Adrenal gland (tissue), 12 donors: ENCODE data around the gene GOLGA5. TPM values are rescaled to one million over a fixed set of nuclear protein-coding genes. Genes with fewer than 3 reads are reported as not detected.
A peak's percentile ranks its signal among the peaks of the same experiment; 100 is the strongest.
"Not testable (repeated sequence)": the region's sequence is repeated elsewhere in the genome, so short reads cannot be mapped to it uniquely, and the experiment has no call there.

Experiments
- DNase-seq, 7 donors: peaks; one replicate each; pipeline ENCODE4 v3.0.0-alpha.2; 2019 to 2020
- H3K27ac ChIP-seq, 5 donors: fragments of 200-600 bp; sonication (generic) in 4 of 5; 1 replicate in 3 of 5; 2 replicates in 2 of 5; pipeline versions ENCODE4 v1.5.1 to v1.8.0; 2016 to 2020; ENCODE audit warnings: mild to moderate bottlenecking in 1 of 5
- H3K27me3 ChIP-seq: fragments of 200-600 bp; 2 replicates; pipeline ENCODE4 v1.8.0; 2021
- H3K36me3 ChIP-seq, 2 donors: fragments of 200-600 bp; replicated peaks in 1 of 2; 1 replicate in 1 of 2; 2 replicates in 1 of 2; pipeline versions ENCODE4 v1.5.1 to v1.8.0; 2018 to 2022
- H3K4me1 ChIP-seq, 2 donors: fragments of 200-600 bp; replicated peaks in 1 of 2; 1 replicate in 1 of 2; 2 replicates in 1 of 2; pipeline versions ENCODE4 v1.5.1 to v1.8.0; 2018 to 2021
- H3K4me3 ChIP-seq, 4 donors: fragments of 200-600 bp; sonication (generic) in 3 of 4; one replicate each; pipeline ENCODE4 v1.5.1; 2016 to 2018
- H3K9me3 ChIP-seq, 3 donors: fragments of 200-600 bp; sonication (generic) in 1 of 3; replicated peaks in 1 of 3; 1 replicate in 2 of 3; 2 replicates in 1 of 3; pipeline versions ENCODE4 v1.5.1 to v1.8.0; 2016 to 2021
- CTCF ChIP-seq, 6 experiments: fragments of 450-650 bp in 4 of 6; fragments of 200-600 bp in 2 of 6; sonication (generic) in 1 of 6; IDR thresholded peaks; 1 replicate in 5 of 6; 2 replicates in 1 of 6; pipeline versions ENCODE4 v1.5.1 to v1.8.0; 2016 to 2021; ENCODE audit warnings: antibody characterized with exemption in 6 of 6, mild to moderate bottlenecking in 2 of 6, moderate library complexity in 1 of 6
- POLR2A ChIP-seq, 2 donors: fragments of 450-650 bp; IDR thresholded peaks; one replicate each; pipeline ENCODE4 v1.6.1; 2017; ENCODE audit warnings: antibody characterized with exemption in 2 of 2, mild to moderate bottlenecking in 2 of 2, moderate library complexity in 1 of 2
- WGBS, 4 donors: extraction: QIAGEN DNeasy Blood & Tissue Kit in 2 of 4; methylation state at CpG; one replicate each; pipeline versions ENCODE4 v1.1.5 to v1.1.7; 2013 to 2017; 5-methylcytosine and 5-hydroxymethylcytosine counted together
- intact Hi-C, 2 donors: fragments of 100-400 bp; cut with DNase I; formaldehyde crosslinking; loops; one replicate each; pipeline versions ENCODE4 v1.14.1 to v1.15.0; 2022 to 2023
- polyA plus RNA-seq, 3 donors: library from polyadenylated mRNA; stranded (reverse); fragments of 200-250 nt in 2 of 3; fragments of 350-450 nt in 1 of 3; fragmentation: Illumina TruSeq in 1 of 3; extraction: RNeasy Lipid Tissue Mini Kit (QIAGEN cat#74804) in 1 of 3; gene quantifications; one replicate each; pipeline ENCODE4 v1.2.3, GENCODE V29; 2013 to 2014
- total RNA-seq, 9 donors: library from RNA; depleted of rRNA in 4 of 9; stranded (reverse); fragments of >200 nt in 4 of 9; fragments of 120-200 nt in 1 of 9; fragmentation: NEBNext Ultra II Directional in 1 of 9; extraction: Animal tissue kit (Norgen Biotek cat#: 25700) in 1 of 9; gene quantifications; one replicate each; pipeline versions ENCODE4 v1.1.0 to v1.2.4, GENCODE V29; 2013 to 2023
- donor health status: healthy with polysubstance abuse.
- donor health status: Bipolar disorder and iron deficiency.
- donor health status: DM: yes; HTN: yes; CAD: no.
- donor health status: DM: no; HTN: no; CAD: no.
- donor health status: DM: no; HTN: no; CAD: no.
- donor health status: DM: yes; HTN: yes; CAD: no.

The GOLGA5 gene
- total and polyA plus RNA-seq, 12 donors, result 24.6 to 85.1 (median 35.0) TPM

GRCh38 chr14:92759300-92759678, 34.8 kb upstream of the GOLGA5 start:
- no peaks in the 10 kb centered on the region for H3K4me1 ChIP-seq
- peaks cover 4% of the 10 kb centered on the region for H3K27me3 ChIP-seq
- intact Hi-C loops, result no loop called here
- H3K27ac ChIP-seq, result no peak overlapping the region
- DNase-seq, result peak in 1 of 7 donors; percentile 29
- no peaks in the 10 kb centered on the region for H3K36me3 ChIP-seq
- TF ChIP-seq POLR2A (IDR thresholded peaks at IDR 0.05) (no peak), CTCF (IDR thresholded peaks at IDR 0.05) (no peak)
- WGBS, 4 donors, result 62 to 69% (median 65%) methylated on average over 4 of the region's 4 CpGs
- H3K9me3 ChIP-seq, result no peaks in the 10 kb centered on the region
- H3K4me3 ChIP-seq, result no peak overlapping the region

GRCh38 chr14:92759679-92760523, 34.2 kb upstream of the GOLGA5 start:
- intact Hi-C loops, result no loop called here

GRCh38 chr14:92760524-92760805, 33.6 kb upstream of the GOLGA5 start:
- Histone ChIP-seq H3K4me3 (no peak overlapping the region), H3K27me3 (peaks cover 4% of the 10 kb centered on the region), H3K36me3 (no peaks in the 10 kb centered on the region), H3K9me3 (no peaks in the 10 kb centered on the region), H3K4me1 (no peaks in the 10 kb centered on the region), H3K27ac (no peak overlapping the region)
- DNase-seq, result no peak
- TF ChIP-seq POLR2A (IDR thresholded peaks at IDR 0.05), result no peak
- no peak for TF ChIP-seq CTCF (IDR thresholded peaks at IDR 0.05)
- intact Hi-C loops, result no loop called here
- whole genome bisulfite sequencing, 4 donors, result 86 to 92% (median 87%) methylated on average over 7 of the region's 7 CpGs

More at GRCh38 chr14:92759679-92760523, 34.2 kb upstream of the GOLGA5 start:
- Histone ChIP-seq H3K9me3 (no peaks in the 10 kb centered on the region), H3K4me1 (no peaks in the 10 kb centered on the region), H3K27ac (no peak overlapping the region), H3K36me3 (no peaks in the 10 kb centered on the region), H3K4me3 (no peak overlapping the region), H3K27me3 (peaks cover 4% of the 10 kb centered on the region)
- DNase-seq, result no peak
- WGBS, 4 donors, result 85 to 90% (median 88%) methylated on average over 12 of the region's 12 CpGs
- no peak for TF ChIP-seq POLR2A (IDR thresholded peaks at IDR 0.05)
- no peak for TF ChIP-seq CTCF (IDR thresholded peaks at IDR 0.05)

GRCh38 chr14:92763666-92764631, 30.2 kb upstream of the GOLGA5 start:
- 40 to 71% (median 55%) methylated on average over 2 to 4 of the region's 5 CpGs for WGBS, 4 donors
- intact Hi-C loops, H3K4me3 ChIP-seq, H3K4me1 ChIP-seq, H3K27ac ChIP-seq, H3K27me3 ChIP-seq, DNase-seq, H3K36me3 ChIP-seq, H3K9me3 ChIP-seq: not testable (repeated sequence)

GRCh38 chr14:92768236-92768635, 25.9 kb upstream of the GOLGA5 start:
- H3K9me3 ChIP-seq, intact Hi-C loops, H3K4me1 ChIP-seq, H3K4me3 ChIP-seq, H3K27me3 ChIP-seq, H3K36me3 ChIP-seq: not testable (repeated sequence)
- peak in 1 of 7 donors; percentile 32 for DNase-seq
- H3K27ac ChIP-seq, result peak overlapping the region in 1 of 5 donors; percentile 47
- 40 to 69% (median 53%) methylated on average over 1 of the region's 1 CpG; no CpG with 5 or more reads in 1 of the 4 donors for WGBS, 4 donors
